GM18909 (cell line): Measurements from ENCODE around the gene LAMC1.
A peak's percentile ranks its signal among the peaks of the same experiment; 100 is the strongest.

Experiments used
- ATAC-seq: cut with Tn5 transposase; IDR thresholded peaks from one replicate; pipeline ENCODE4 v1.9.1; 2021; ENCODE audit warnings: mild to moderate bottlenecking; ENCODE audit not compliant: unreplicated experiment, poor library complexity

LAMC1 gene

GRCh38 chr1:183023146-183023600 lies at the start of gene LAMC1:
LAMC1 (plus strand) TSS chr1:183023420; CDS start chr1:183023717, 297 bp downstream.
- ATAC-seq: peak; percentile 35

GRCh38 chr1:182974506-182975191 lies 48.6 kb upstream of the LAMC1 start:
- ATAC-seq: no peak

GRCh38 chr1:182977480-182977879 lies 45.7 kb upstream of the LAMC1 start:
- no peak for ATAC-seq

GRCh38 chr1:182978151-182978853 lies 44.9 kb upstream of the LAMC1 start:
- ATAC-seq: no peak

GRCh38 chr1:182984138-182984537 lies 39.1 kb upstream of the LAMC1 start:
- ATAC-seq: no peak

GRCh38 chr1:182984621-182985020 lies 38.6 kb upstream of the LAMC1 start:
- no peak for ATAC-seq

GRCh38 chr1:182985876-182986275 lies 37.3 kb upstream of the LAMC1 start:
- ATAC-seq: no peak

GRCh38 chr1:182990413-182991144 lies 32.6 kb upstream of the LAMC1 start:
- ATAC-seq: no peak

- ATAC-seq: no peak
Measured at GRCh38 chr1:182993746-182994145, 29.5 kb upstream of the LAMC1 start.

- ATAC-seq: no peak
Measured at GRCh38 chr1:182995894-182996293, 27.3 kb upstream of the LAMC1 start.

GRCh38 chr1:182996816-182997215 lies 26.4 kb upstream of the LAMC1 start:
- ATAC-seq: no peak

GRCh38 chr1:182998482-182998881 lies 24.7 kb upstream of the LAMC1 start:
- ATAC-seq: no peak

- ATAC-seq: no peak
Measured at GRCh38 chr1:183000167-183000962, 22.9 kb upstream of the LAMC1 start.

GRCh38 chr1:183002267-183002666 lies 21.0 kb upstream of the LAMC1 start:
- no peak for ATAC-seq

- ATAC-seq: no peak
Measured at GRCh38 chr1:183002797-183003196, 20.4 kb upstream of the LAMC1 start.

GRCh38 chr1:183003203-183003602 lies 20.0 kb upstream of the LAMC1 start:
- no peak for ATAC-seq

GRCh38 chr1:183004141-183004540 lies 19.1 kb upstream of the LAMC1 start:
- no peak for ATAC-seq

- no peak for ATAC-seq
Measured at GRCh38 chr1:183011859-183012258, 11.4 kb upstream of the LAMC1 start.

GRCh38 chr1:183012301-183012994 lies 10.8 kb upstream of the LAMC1 start:
- ATAC-seq: no peak
